Measurements from ENCODE around the gene PAXX.

PAXX gene

GRCh38 chr9:136982232-136983051 is 9.8 kb upstream of the PAXX start, which contains the start of gene LCNL1:
TSS of gene LCNL1 (plus strand) at chr9:136982993. CDS start at chr9:136983587, 594 bp downstream.
- DNase-seq (ENCODE audit: low read depth): no peak

GRCh38 chr9:136983167-136983566 is 9.1 kb upstream of the PAXX start:
- no peak for DNase-seq (ENCODE audit: low read depth)

GRCh38 chr9:136983656-136984314 is 8.4 kb upstream of the PAXX start:
- no peak for DNase-seq (ENCODE audit: low read depth)

- no peak for DNase-seq (ENCODE audit: low read depth)
Observed at GRCh38 chr9:136984464-136985026, 7.7 kb upstream of the PAXX start.

- DNase-seq (ENCODE audit: low read depth): no peak
Observed at GRCh38 chr9:136985027-136985602, 7.1 kb upstream of the PAXX start.

GRCh38 chr9:136985853-136986252 is 6.4 kb upstream of the PAXX start:
- DNase-seq (ENCODE audit: low read depth): no peak

GRCh38 chr9:136988872-136989271 is 3.4 kb upstream of the PAXX start:
- no peak for DNase-seq (ENCODE audit: low read depth)

GRCh38 chr9:136990242-136990911 is 1.8 kb upstream of the PAXX start:
- no peak for DNase-seq (ENCODE audit: low read depth)

- no peak for DNase-seq (ENCODE audit: low read depth)
Observed at GRCh38 chr9:136992819-136993369, 672 bp downstream of the PAXX start.

GRCh38 chr9:136994180-136994887 is 2.1 kb downstream of the PAXX start:
- DNase-seq (ENCODE audit: low read depth): no peak

- no peak for DNase-seq (ENCODE audit: low read depth)
Observed at GRCh38 chr9:136994888-136995230, 2.6 kb downstream of the PAXX start.

GRCh38 chr9:136995362-136995761 is 3.1 kb downstream of the PAXX start:
- DNase-seq (ENCODE audit: low read depth): no peak

GRCh38 chr9:136995772-136996311 is 3.6 kb downstream of the PAXX start:
- DNase-seq (ENCODE audit: low read depth): no peak

GRCh38 chr9:136996361-136997292 is 4.4 kb downstream of the PAXX start, which contains the start of gene CLIC3:
TSS of gene CLIC3 (minus strand) at chr9:136996568. CDS start at chr9:136996543, 25 bp downstream.
- peak; percentile 48 for DNase-seq (ENCODE audit: low read depth)

- no peak for DNase-seq (ENCODE audit: low read depth)
Observed at GRCh38 chr9:136997371-136997770, 5.1 kb downstream of the PAXX start.

GRCh38 chr9:136997830-136998234 is 5.6 kb downstream of the PAXX start:
- no peak for DNase-seq (ENCODE audit: low read depth)

GRCh38 chr9:137000177-137000930 is 8.1 kb downstream of the PAXX start:
- no peak for DNase-seq (ENCODE audit: low read depth)

- no peak for DNase-seq (ENCODE audit: low read depth)
Observed at GRCh38 chr9:137001857-137002645, 9.8 kb downstream of the PAXX start.

Measured in stimulated activated CD8-positive, alpha-beta memory T cell treated with anti-CD3 and anti-CD28 coated beads, Interleukin-12 subunit alpha, Interleukin-12 subunit beta, amount 100 ng/mL, for 4 hours (primary cell).